Measurements from ENCODE around the gene SLC4A1AP. TPM values are rescaled to one million over a fixed set of nuclear protein-coding genes. Genes with fewer than 3 reads are reported as not detected.

The SLC4A1AP gene
- total and polyA plus RNA-seq, 2 donors (not counting 1 experiment from before 2014, with no cell fraction given), result 8.9 to 23.1 TPM

DNA sequence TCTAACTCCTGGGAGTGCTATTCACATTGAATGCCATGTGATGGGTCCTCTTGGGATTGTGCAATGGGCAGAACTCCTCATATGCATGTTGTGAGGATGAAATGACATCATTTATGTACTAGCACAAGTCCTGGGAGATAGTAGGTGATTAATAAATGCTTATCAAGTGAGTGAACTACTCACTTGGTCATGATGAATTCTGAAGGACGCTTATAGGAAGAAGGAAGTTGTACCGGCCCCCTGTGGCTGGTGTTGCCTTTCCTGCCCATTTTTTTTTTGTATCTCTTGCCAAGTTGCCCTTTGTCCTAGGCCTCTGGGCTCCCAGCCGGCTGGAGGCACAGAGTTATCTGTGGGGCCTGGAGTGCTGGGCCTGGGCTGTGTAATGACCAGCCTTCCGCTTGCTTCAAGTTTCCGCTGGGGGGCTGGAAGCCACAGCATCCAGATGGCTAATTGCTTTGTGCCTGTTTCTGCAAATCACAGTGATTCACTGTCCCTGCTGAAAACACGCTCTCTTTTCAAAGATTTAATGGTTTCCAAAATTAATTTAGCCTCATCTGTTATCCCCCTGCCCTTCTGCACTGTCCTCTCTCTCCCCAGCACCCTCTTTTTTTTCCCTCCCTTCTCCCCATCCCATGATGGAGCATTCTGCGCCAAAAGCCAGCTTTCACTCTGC is 74.1 kb downstream of the SLC4A1AP start:
- Histone ChIP-seq H3K79me2 (ENCODE audit: control insufficient read depth, insufficient read depth, low read length) (no peaks in the 10 kb centered on the region), H2AFZ (ENCODE audit: insufficient read depth, low read depth, low read length, poor library complexity, severe bottlenecking) (no peak overlapping the region), H3K27ac (ENCODE audit: low read length in 2 of 2) (no peak overlapping the region), H3K4me3 (ENCODE audit: control extremely low read depth in 1 of 5, extremely low read depth in 1 of 5, insufficient read depth in 1 of 5, low read depth in 2 of 5, low read length in 4 of 5) (no peak overlapping the region), H3K36me3 (replicated peaks in 1 of 2; ENCODE audit: control extremely low read depth in 1 of 2, control insufficient read depth in 1 of 2, extremely low read depth in 1 of 2, insufficient read depth in 2 of 2, low read length in 1 of 2) (no peaks in the 10 kb centered on the region), H3K4me2 (replicated peaks; ENCODE audit: low read depth, low read length, poor library complexity, severe bottlenecking) (no peak overlapping the region), H3K27me3 (replicated peaks in 1 of 4; ENCODE audit: control extremely low read depth in 1 of 4, control insufficient read depth in 3 of 4, insufficient read depth in 4 of 4, low read length in 3 of 4) (peaks cover 0 to 25% (median 7%) of the 10 kb centered on the region in 4 experiments), H4K20me1 (ENCODE audit: control insufficient read depth, insufficient read depth, low read length, poor library complexity, severe bottlenecking) (no peaks in the 10 kb centered on the region), H3K9ac (ENCODE audit: low read length) (no peak overlapping the region), H3K4me1 (ENCODE audit: control insufficient read depth in 2 of 2, insufficient read depth in 2 of 2, low read length in 2 of 2) (peaks cover 11 to 14% of the 10 kb centered on the region in 2 donors), H3K9me3 (ENCODE audit: control extremely low read depth in 1 of 3, control insufficient read depth in 2 of 3, insufficient read depth in 1 of 3, low read length in 2 of 3) (peaks cover 0 to 17% (median 3%) of the 10 kb centered on the region in 3 donors)
- POLR2A ChIA-PET, result no interaction called here
- CTCF ChIA-PET, result interaction anchor here (2.1 kb wide), 1 partner anchor 34 kb away, joined by 6 read pairs; no protein-coding TSS in a partner anchor
- no peak overlapping the region for H3K27ac Mint-ChIP-seq
- H3K9me3 Mint-ChIP-seq (ENCODE audit: insufficient read depth), result no peaks in the 10 kb centered on the region
- ATAC-seq (ENCODE audit: low read depth) (no peak), DNase-seq (no peak)
- H3K27me3 Mint-ChIP-seq, result peaks cover 33% of the 10 kb centered on the region
- H3K4me3 Mint-ChIP-seq, result no peak overlapping the region
- 83% methylated on average over 6 of the region's 7 CpGs for WGBS (ENCODE audit: insufficient coverage)
- TF ChIP-seq EZH2 (IDR thresholded peaks at IDR 0.05; ENCODE audit: borderline replicate concordance, insufficient read depth, low read depth, low read length, poor library complexity, severe bottlenecking) (no peak), CTCF (IDR thresholded peaks at IDR 0.05) (no peak)
- intact Hi-C loops (cut with micrococcal nuclease), result no loop called here
- peaks cover 3% of the 10 kb centered on the region for H3K4me1 Mint-ChIP-seq

DNA sequence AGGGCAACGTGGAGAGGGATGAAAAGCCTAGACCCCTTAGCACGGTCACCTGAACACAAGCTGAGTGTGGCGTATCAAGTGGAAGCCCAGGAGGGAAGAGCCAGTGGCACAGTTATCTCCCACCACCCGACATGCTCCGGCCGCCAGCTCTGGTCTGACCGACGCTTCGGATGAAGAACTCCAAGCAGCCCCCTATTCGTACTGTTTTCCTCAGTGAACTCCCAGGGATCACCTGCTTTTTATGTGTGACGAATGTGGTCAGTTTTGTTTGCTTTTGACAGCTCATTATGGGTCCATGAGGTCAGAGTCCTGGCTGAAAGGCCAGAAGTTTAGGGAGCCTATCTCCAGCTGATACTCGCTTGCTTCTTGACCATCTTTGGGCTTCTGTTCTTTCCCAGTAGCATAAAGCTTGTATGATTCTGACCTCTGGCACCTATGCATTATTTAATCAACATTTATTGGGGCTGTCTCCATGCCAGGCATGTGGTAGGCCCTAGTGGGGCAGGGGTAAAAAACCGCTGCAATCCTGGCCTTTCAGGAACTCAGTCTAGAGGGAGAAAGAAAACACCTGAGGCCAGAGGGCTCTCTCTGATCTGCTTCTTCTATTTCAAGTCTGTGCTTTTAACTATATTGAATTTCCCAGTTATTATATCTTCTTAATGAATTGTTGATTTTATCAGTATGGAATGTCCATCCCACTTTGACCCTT is 74.8 kb downstream of the SLC4A1AP start:
- intact Hi-C loops (cut with micrococcal nuclease), result no loop called here
- CTCF ChIA-PET, result no interaction called here
- H3K4me1 Mint-ChIP-seq, result peaks cover 3% of the 10 kb centered on the region
- no peak for TF ChIP-seq CTCF (IDR thresholded peaks at IDR 0.05)
- TF ChIP-seq EZH2 (IDR thresholded peaks at IDR 0.05; ENCODE audit: borderline replicate concordance, insufficient read depth, low read depth, low read length, poor library complexity, severe bottlenecking), result no peak
- Histone ChIP-seq H3K4me3 (ENCODE audit: control extremely low read depth in 1 of 5, extremely low read depth in 1 of 5, insufficient read depth in 1 of 5, low read depth in 2 of 5, low read length in 4 of 5) (no peak overlapping the region), H4K20me1 (ENCODE audit: control insufficient read depth, insufficient read depth, low read length, poor library complexity, severe bottlenecking) (no peaks in the 10 kb centered on the region), H3K36me3 (replicated peaks in 1 of 2; ENCODE audit: control extremely low read depth in 1 of 2, control insufficient read depth in 1 of 2, extremely low read depth in 1 of 2, insufficient read depth in 2 of 2, low read length in 1 of 2) (no peaks in the 10 kb centered on the region), H3K4me2 (replicated peaks; ENCODE audit: low read depth, low read length, poor library complexity, severe bottlenecking) (no peak overlapping the region), H3K79me2 (ENCODE audit: control insufficient read depth, insufficient read depth, low read length) (no peaks in the 10 kb centered on the region), H2AFZ (ENCODE audit: insufficient read depth, low read depth, low read length, poor library complexity, severe bottlenecking) (no peak overlapping the region), H3K27ac (ENCODE audit: low read length in 2 of 2) (no peak overlapping the region), H3K27me3 (replicated peaks in 1 of 4; ENCODE audit: control extremely low read depth in 1 of 4, control insufficient read depth in 3 of 4, insufficient read depth in 4 of 4, low read length in 3 of 4) (peaks cover 0 to 25% (median 7%) of the 10 kb centered on the region in 4 experiments), H3K4me1 (ENCODE audit: control insufficient read depth in 2 of 2, insufficient read depth in 2 of 2, low read length in 2 of 2) (peaks cover 11 to 14% of the 10 kb centered on the region in 2 donors), H3K9ac (ENCODE audit: low read length) (no peak overlapping the region), H3K9me3 (ENCODE audit: control extremely low read depth in 1 of 3, control insufficient read depth in 2 of 3, insufficient read depth in 1 of 3, low read length in 2 of 3) (peaks cover 0 to 17% (median 3%) of the 10 kb centered on the region in 3 donors)
- WGBS (ENCODE audit: insufficient coverage), result 92% methylated on average over 11 of the region's 13 CpGs
- H3K9me3 Mint-ChIP-seq (ENCODE audit: insufficient read depth), result no peaks in the 10 kb centered on the region
- H3K27ac Mint-ChIP-seq, result no peak overlapping the region
- H3K27me3 Mint-ChIP-seq, result peaks cover 30% of the 10 kb centered on the region
- ATAC-seq (ENCODE audit: low read depth), result no peak
- POLR2A ChIA-PET, result no interaction called here
- H3K4me3 Mint-ChIP-seq, result no peak overlapping the region
- no peak for DNase-seq
